ENCODE measurements around the gene RAPGEF6.

GRCh38 chr5:131536850-131537448, 98.1 kb downstream of the RAPGEF6 start:
- TF ChIP-seq POLR2A (IDR thresholded peaks at IDR 0.05; ENCODE audit: low read depth, low read length): no peak
- TF ChIP-seq TAF1 (IDR thresholded peaks at IDR 0.05; ENCODE audit: low read depth, low read length): no peak
- no peak for TF ChIP-seq POLR2AphosphoS5 (IDR thresholded peaks at IDR 0.05; ENCODE audit: low read depth, low read length)
